ENCODE data around the gene DCAF17.

DNA sequence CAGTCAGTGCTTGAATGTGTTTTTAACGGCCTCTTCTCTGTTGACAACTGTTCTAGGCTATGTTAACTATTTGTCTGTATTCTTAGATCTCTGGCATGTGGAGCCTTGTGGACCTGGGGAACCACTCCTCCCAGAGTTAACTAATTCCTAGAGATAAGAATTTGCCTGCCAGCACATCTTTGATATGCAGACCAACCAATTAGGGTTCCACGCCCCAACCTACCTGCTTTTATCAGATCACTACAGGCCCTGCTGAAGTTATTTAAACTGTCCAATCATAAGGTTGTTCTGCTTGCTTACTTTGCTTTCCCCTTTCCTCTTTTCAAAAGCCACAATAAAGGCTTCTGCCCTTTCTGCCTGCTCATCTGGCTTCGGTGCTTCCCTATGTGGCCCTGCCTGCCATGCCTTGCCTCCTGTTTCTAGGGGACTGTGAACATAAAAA, 79.7 kb downstream of the DCAF17 start:
- no peak for TF ChIP-seq CTCF (IDR thresholded peaks at IDR 0.05; ENCODE audit: borderline replicate concordance, extremely low read depth, low read length, poor library complexity, severe bottlenecking)
- TF ChIP-seq EZH2 (IDR thresholded peaks at IDR 0.05; ENCODE audit: borderline replicate concordance, low read depth, low read length, severe bottlenecking) = no peak

Data from DND-41 (cell line).